ENCODE results near the gene CDKN3. TPM values are rescaled to one million over a fixed set of nuclear protein-coding genes. Genes with fewer than 3 reads are reported as not detected.
"Not testable (repeated sequence)": the region's sequence is repeated elsewhere in the genome, so short reads cannot be mapped to it uniquely, and the experiment has no call there.

Gene CDKN3
- total RNA-seq, 1 donor from 2014 or later = 6.6 TPM

- peaks cover 7% of the 10 kb centered on the region for H3K4me1 ChIP-seq
- TF ChIP-seq POLR2A (IDR thresholded peaks at IDR 0.05) = no peak
- no peak for TF ChIP-seq POLR2AphosphoS5 (IDR thresholded peaks at IDR 0.05; ENCODE audit: insufficient read depth in 1 of 2, low read depth in 1 of 2)
- TF ChIP-seq CTCF (IDR thresholded peaks at IDR 0.05) = no peak
- no peaks in the 10 kb centered on the region for H3K9me3 ChIP-seq
- intact Hi-C loops (cut with DNase I) = no loop called here
- H3K36me3 ChIP-seq = no peaks in the 10 kb centered on the region
- H3K4me3 ChIP-seq = no peak overlapping the region
- no peak overlapping the region for H3K27ac ChIP-seq
- no peaks in the 10 kb centered on the region for H3K27me3 ChIP-seq
- DNase-seq (ENCODE audit: extremely low spot score in 2 of 2) = no peak
Observed at GRCh38 chr14:54455363-54455762, 58.6 kb downstream of the CDKN3 start.

GRCh38 chr14:54456820-54457608 is 60.2 kb downstream of the CDKN3 start:
- H3K27me3 ChIP-seq; H3K9me3 ChIP-seq; intact Hi-C loops (cut with DNase I); H3K4me3 ChIP-seq; H3K27ac ChIP-seq; DNase-seq (ENCODE audit: extremely low spot score in 2 of 2); H3K4me1 ChIP-seq; H3K36me3 ChIP-seq: not testable (repeated sequence)

GRCh38 chr14:54457609-54457996 is 60.8 kb downstream of the CDKN3 start:
- H3K9me3 ChIP-seq = no peaks in the 10 kb centered on the region
- H3K27me3 ChIP-seq = no peaks in the 10 kb centered on the region
- intact Hi-C loops (cut with DNase I) = no loop called here
- no peak overlapping the region for H3K4me3 ChIP-seq
- no peak overlapping the region for H3K27ac ChIP-seq
- H3K4me1 ChIP-seq = no peaks in the 10 kb centered on the region
- no peak for TF ChIP-seq POLR2A (IDR thresholded peaks at IDR 0.05)
- no peak for TF ChIP-seq CTCF (IDR thresholded peaks at IDR 0.05)
- TF ChIP-seq POLR2AphosphoS5 (IDR thresholded peaks at IDR 0.05; ENCODE audit: insufficient read depth in 1 of 2, low read depth in 1 of 2) = no peak
- DNase-seq (ENCODE audit: extremely low spot score in 2 of 2) = no peak
- H3K36me3 ChIP-seq = no peaks in the 10 kb centered on the region

- intact Hi-C loops (cut with DNase I); H3K27ac ChIP-seq; H3K4me3 ChIP-seq; H3K27me3 ChIP-seq; H3K4me1 ChIP-seq; H3K36me3 ChIP-seq; H3K9me3 ChIP-seq; DNase-seq (ENCODE audit: extremely low spot score in 2 of 2): not testable (repeated sequence)
Observed at GRCh38 chr14:54458536-54458935, 61.7 kb downstream of the CDKN3 start.

GRCh38 chr14:54459106-54459505 is 62.3 kb downstream of the CDKN3 start:
- intact Hi-C loops (cut with DNase I) = no loop called here
- Histone ChIP-seq H3K36me3 (no peaks in the 10 kb centered on the region), H3K27ac (no peak overlapping the region), H3K9me3 (no peaks in the 10 kb centered on the region), H3K4me3 (no peak overlapping the region), H3K4me1 (no peaks in the 10 kb centered on the region), H3K27me3 (no peaks in the 10 kb centered on the region)
- no peak for DNase-seq (ENCODE audit: extremely low spot score in 2 of 2)
- no peak for TF ChIP-seq CTCF (IDR thresholded peaks at IDR 0.05)
- TF ChIP-seq POLR2AphosphoS5 (IDR thresholded peaks at IDR 0.05; ENCODE audit: insufficient read depth in 1 of 2, low read depth in 1 of 2) = no peak
- TF ChIP-seq POLR2A (IDR thresholded peaks at IDR 0.05) = no peak

- intact Hi-C loops (cut with DNase I) = no loop called here
- Histone ChIP-seq H3K9me3 (no peaks in the 10 kb centered on the region), H3K4me1 (no peaks in the 10 kb centered on the region), H3K36me3 (no peaks in the 10 kb centered on the region), H3K4me3 (no peak overlapping the region), H3K27ac (no peak overlapping the region), H3K27me3 (no peaks in the 10 kb centered on the region)
- DNase-seq (ENCODE audit: extremely low spot score in 2 of 2) = no peak
- no peak for TF ChIP-seq CTCF (IDR thresholded peaks at IDR 0.05)
- TF ChIP-seq POLR2AphosphoS5 (IDR thresholded peaks at IDR 0.05; ENCODE audit: insufficient read depth in 1 of 2, low read depth in 1 of 2) = no peak
- no peak for TF ChIP-seq POLR2A (IDR thresholded peaks at IDR 0.05)
Observed at GRCh38 chr14:54462048-54462447, 65.2 kb downstream of the CDKN3 start.

All from vagina (tissue), 2 donors.